Measurements from ENCODE around the gene SUCO. TPM values are rescaled to one million over a fixed set of nuclear protein-coding genes. Genes with fewer than 3 reads are reported as not detected.
A peak's percentile ranks its signal among the peaks of the same experiment; 100 is the strongest.

The SUCO gene
- total and polyA plus RNA-seq, 2 of the 13 experiments (the other 11 are each of a cell fraction or from before 2014, with no cell fraction given), result 12.6 to 25.5 TPM

GRCh38 chr1:172585861-172586260 is 52.9 kb downstream of the SUCO start (continued):
- TF ChIP-seq ZNF296 (CRISPR knock-in tag; conservative IDR thresholded peaks at IDR 0.05) (no peak), FOXO4 (CRISPR knock-in tag; conservative IDR thresholded peaks at IDR 0.05) (no peak), ZNF891 (CRISPR knock-in tag; IDR thresholded peaks at IDR 0.05) (no peak), ZBTB1 (CRISPR knock-in tag; IDR thresholded peaks at IDR 0.05; ENCODE audit: borderline replicate concordance) (no peak)
- TF ChIP-seq, protein P1, sequence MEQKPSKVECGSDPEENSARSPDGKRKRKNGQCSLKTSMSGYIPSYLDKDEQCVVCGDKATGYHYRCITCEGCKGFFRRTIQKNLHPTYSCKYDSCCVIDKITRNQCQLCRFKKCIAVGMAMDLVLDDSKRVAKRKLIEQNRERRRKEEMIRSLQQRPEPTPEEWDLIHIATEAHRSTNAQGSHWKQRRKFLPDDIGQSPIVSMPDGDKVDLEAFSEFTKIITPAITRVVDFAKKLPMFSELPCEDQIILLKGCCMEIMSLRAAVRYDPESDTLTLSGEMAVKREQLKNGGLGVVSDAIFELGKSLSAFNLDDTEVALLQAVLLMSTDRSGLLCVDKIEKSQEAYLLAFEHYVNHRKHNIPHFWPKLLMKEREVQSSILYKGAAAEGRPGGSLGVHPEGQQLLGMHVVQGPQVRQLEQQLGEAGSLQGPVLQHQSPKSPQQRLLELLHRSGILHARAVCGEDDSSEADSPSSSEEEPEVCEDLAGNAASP (CRISPR knock-in tag; IDR thresholded peaks at IDR 0.05; ENCODE audit: borderline replicate concordance), result no peak

DNA sequence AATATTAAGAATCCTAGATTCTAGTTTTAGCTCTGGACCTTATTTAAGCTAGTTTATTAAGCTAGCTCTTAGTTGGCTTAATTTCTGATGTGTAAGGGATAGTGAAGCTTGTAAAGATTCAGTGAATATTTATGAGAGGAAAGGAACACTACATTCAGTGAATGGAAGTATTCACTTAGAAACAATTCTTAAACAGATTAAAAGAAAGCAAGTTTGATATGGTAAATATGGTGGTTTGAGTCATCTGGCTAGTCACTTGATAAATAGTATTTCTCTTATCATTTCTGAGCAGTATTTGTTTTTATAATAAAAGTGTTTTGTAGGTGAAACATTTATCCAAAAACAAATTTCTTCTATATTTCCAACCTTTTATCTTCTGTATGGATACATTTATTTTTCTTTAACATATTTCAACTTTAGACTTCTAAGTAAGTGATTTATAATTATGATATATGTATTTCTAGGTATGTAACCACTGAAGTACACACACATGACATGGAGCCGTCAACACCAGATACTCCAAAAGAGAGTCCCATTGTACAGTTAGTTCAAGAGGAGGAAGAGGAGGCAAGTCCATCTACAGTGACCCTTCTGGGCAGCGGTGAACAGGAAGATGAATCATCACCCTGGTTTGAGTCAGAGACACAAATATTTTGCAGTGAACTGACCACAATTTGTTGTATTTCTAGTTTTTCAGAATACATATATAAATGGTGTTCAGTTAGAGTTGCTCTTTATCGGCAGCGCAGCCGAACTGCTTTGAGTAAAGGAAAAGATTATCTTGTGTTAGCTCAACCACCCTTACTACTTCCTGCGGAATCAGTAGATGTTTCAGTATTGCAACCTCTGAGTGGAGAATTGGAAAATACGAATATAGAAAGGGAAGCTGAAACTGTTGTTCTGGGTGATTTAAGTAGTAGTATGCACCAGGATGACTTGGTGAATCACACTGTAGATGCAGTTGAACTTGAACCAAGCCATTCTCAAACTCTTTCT is 55.6 kb downstream of the SUCO start:
- no peaks in the 10 kb centered on the region for H3K4me1 ChIP-seq (ENCODE audit: insufficient read depth, low read length)
- BruUV-seq (replicated peaks), result no TSS peak
- CTCF ChIA-PET (ENCODE audit: low intra/inter-chr PET ratio, low total read pairs), result no interaction called here
- POLR2A ChIA-PET, result no interaction called here
- no peak overlapping the region for H3K4me3 ChIP-seq (replicated peaks in 1 of 3; ENCODE audit: insufficient read depth in 1 of 3, low read depth in 2 of 3, low read length in 3 of 3)
- no peak overlapping the region for H2AFZ ChIP-seq (ENCODE audit: low read length)
- WGBS (ENCODE audit: low lambda C conversion rate), result 94% methylated on average over 7 of the region's 7 CpGs
- no peak overlapping the region for H3K4me2 ChIP-seq (ENCODE audit: low read depth, low read length)
- DNase-seq (ENCODE audit: low spot score) (peak; percentile 15), FAIRE-seq (no peak), ATAC-seq (no peak)
- H3K27ac ChIP-seq (ENCODE audit: extremely low read length, insufficient read depth, low read length), result no peak overlapping the region
- in situ Hi-C loops (cut with HindIII; ENCODE audit: extremely low pct_ligation_motif_present, low pct_unique_long_range_greater_than_20kb) (no loop called here), intact Hi-C loops (cut with micrococcal nuclease; ENCODE audit: unreplicated experiment) (no loop called here)
- peaks cover 2 to 39% of the 10 kb centered on the region in 2 experiments; a peak in 3 of 5 replicates for H3K36me3 ChIP-seq (replicated peaks in 1 of 2; ENCODE audit: control insufficient read depth in 1 of 2, insufficient read depth in 2 of 2, low read length in 2 of 2)
- no peaks in the 10 kb centered on the region for H4K20me1 ChIP-seq (ENCODE audit: insufficient read depth, low read length)
- TF ChIP-seq ZNF678 (CRISPR knock-in tag; IDR thresholded peaks at IDR 0.05), result no peak
- TF ChIP-seq, protein P2, sequence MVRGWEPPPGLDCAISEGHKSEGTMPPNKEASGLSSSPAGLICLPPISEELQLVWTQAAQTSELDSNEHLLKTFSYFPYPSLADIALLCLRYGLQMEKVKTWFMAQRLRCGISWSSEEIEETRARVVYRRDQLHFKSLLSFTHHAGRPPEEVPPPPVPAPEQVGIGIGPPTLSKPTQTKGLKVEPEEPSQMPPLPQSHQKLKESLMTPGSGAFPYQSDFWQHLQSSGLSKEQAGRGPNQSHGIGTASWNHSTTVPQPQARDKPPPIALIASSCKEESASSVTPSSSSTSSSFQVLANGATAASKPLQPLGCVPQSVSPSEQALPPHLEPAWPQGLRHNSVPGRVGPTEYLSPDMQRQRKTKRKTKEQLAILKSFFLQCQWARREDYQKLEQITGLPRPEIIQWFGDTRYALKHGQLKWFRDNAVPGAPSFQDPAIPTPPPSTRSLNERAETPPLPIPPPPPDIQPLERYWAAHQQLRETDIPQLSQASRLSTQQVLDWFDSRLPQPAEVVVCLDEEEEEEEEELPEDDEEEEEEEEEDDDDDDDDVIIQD (CRISPR knock-in tag; IDR thresholded peaks at IDR 0.05; ENCODE audit: low read depth), result peak; percentile 75; the same call in 1 of the 2 replicates
- TF ChIP-seq FOSL2 (CRISPR knock-in tag; IDR thresholded peaks at IDR 0.05), result peak; percentile 69; the same call in 1 of the 2 replicates
- no peaks in the 10 kb centered on the region for H3K27me3 ChIP-seq (ENCODE audit: control insufficient read depth in 1 of 2, insufficient read depth in 2 of 2, low read length in 2 of 2)
- H3K9ac ChIP-seq (ENCODE audit: insufficient read depth, low read depth, low read length), result no peak overlapping the region
- H3K9me3 ChIP-seq (ENCODE audit: low read length), result no peaks in the 10 kb centered on the region
- no peaks in the 10 kb centered on the region for H3K79me2 ChIP-seq (ENCODE audit: insufficient read depth, low read length)

Data from HepG2 (cell line).